ENCODE data around the gene PAEP.

The PAEP gene

DNA sequence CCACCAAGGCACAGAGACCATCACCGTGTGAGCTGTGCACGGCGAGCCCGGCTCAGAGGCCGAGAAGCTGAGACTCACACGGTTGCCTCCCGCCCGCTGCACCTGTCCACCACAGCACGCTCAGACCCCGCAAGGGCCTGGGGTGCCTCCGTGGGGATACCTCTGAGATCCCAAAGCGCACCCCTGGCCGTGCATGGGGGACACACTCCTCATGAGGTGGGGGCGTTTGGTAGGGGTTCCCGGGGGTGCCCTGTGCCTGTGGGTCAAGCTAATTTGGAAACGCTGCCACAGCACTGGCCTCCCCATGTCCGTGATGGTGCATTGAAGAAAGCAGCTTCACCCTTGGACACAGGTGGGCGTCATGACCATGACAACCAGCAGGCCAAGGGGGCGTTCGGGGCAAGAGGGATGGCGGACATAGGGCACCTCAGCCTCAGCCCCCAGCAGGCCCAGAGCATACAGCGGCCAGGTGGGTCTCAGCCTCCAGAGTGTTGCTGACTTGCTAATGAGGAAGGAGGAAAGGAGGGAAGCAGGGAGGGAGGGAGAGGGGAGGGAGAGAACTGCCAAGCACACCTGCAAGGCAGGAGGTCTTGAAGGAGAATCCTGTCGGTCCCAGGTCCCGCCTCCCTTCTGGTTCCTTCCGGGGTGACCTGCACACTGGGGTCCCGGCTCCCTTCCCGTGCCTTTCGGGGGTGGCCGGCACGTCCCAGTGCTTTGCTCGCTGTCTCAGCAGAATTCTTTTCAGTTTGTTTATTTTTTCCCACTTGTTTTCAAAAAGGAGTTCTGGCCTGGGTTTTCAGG lies 43.1 kb downstream of the PAEP start:
- no peak for DNase-seq

- no peak for DNase-seq
Observed at GRCh38 chr9:135605238-135605781, 43.8 kb downstream of the PAEP start.

- no peak for DNase-seq
Observed at GRCh38 chr9:135606885-135607259, 45.3 kb downstream of the PAEP start.

DNA sequence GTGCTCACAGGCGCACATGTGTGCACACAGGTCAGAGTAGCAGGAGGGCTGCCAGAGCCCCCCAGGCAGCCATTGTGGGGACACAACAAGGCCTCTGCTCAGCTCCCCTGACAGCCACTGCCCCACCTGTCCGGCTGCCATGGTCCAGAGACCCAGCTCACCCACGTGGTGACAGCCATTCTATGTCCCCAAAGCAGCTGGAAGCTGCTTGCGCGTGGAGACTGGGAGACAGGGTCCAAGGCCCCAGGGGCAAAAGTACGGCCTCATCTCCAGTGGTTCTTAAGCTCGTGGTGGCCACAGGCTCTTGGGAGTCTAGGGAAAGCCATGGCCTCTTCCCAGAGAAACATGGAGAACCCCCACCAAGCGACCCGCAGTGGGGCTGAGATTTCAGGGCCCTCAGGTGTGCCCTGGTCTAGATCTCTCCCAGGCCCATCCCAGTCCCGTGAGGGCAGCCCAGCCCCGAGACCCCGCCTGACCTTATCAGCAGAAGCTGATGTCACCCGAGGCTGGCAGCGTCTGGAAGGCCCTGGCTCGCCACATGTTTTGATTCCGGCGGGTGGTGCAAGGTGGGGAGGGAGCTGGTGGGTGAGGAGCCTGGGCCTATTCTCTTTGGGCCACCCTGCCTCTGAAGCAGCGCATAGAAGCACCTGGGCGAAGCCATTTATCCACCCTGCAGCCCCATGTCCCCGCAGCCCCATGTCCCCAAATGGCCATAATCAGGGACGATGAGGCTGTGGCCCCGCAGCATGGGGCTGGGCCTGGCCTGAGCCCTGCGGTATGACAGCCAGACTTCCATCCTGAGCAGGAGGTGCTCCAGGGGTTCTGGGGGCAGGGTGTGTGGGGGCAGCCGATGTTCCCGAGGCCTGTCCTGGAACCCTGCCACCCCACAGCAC lies 46.1 kb downstream of the PAEP start:
- DNase-seq = no peak

DNA sequence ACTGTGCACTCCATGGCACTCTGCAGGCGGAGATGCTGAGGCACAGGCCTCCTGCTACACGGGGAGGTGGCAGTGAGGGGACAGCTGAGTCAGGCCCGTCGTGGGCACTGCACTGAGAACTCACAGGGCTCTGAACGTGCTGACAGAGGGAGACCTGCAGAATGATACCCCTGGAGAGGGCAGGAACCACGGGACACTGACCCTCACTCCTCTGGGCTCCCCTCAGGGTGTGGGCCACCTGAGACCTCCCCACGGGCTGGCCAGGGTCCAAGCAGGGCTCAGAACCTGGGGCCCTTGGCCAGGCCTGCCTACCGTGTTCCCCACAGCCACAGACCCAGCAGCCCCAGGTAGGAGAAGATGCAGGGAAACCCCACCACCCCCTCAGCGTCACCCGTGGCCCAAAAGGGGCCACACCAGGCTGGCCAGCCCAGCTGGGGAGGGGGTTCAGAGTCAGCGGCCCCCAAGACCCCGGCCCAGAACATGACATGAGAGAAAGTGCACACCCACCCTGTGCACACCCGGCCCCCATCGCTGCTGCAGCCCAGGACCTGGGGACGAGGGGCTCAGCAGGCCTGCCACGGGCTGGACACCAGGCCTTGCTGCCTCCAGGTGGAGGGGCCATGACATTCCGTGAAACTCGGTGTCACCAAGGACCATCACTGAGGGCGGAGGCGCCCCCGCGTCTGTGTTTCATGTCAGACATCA lies 46.9 kb downstream of the PAEP start:
- no peak for DNase-seq

- DNase-seq = no peak
Observed at GRCh38 chr9:135608999-135609317, 47.4 kb downstream of the PAEP start.

DNA sequence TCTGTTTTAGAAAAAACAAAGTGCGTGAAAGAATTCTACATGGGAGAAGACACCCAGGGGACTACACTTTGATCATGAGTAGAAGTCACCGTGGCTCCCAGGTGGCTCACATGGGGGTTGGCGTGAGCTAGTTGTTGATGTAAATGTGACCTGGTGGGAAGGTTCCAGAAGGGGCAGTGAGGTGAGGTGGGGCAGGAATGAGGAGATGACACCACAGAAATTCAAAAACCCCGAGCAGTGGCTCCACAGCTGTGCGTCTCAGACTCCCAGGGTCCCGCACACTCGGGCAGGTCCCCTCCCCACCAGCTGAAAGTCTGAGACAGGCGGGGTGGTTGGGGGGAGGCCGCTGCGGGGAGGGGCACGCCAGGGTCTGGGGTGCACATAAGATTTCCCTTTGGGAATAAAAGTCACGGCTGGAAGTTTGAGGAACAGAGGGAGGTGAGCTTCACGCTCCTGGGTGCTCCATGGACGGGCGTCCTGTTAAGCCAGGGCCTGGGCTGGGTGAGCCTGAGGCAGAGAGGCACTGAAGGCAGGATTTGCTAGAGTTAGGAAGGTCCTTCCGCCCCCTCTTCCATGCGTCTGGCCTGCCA lies 47.9 kb downstream of the PAEP start:
- DNase-seq = no peak

DNA sequence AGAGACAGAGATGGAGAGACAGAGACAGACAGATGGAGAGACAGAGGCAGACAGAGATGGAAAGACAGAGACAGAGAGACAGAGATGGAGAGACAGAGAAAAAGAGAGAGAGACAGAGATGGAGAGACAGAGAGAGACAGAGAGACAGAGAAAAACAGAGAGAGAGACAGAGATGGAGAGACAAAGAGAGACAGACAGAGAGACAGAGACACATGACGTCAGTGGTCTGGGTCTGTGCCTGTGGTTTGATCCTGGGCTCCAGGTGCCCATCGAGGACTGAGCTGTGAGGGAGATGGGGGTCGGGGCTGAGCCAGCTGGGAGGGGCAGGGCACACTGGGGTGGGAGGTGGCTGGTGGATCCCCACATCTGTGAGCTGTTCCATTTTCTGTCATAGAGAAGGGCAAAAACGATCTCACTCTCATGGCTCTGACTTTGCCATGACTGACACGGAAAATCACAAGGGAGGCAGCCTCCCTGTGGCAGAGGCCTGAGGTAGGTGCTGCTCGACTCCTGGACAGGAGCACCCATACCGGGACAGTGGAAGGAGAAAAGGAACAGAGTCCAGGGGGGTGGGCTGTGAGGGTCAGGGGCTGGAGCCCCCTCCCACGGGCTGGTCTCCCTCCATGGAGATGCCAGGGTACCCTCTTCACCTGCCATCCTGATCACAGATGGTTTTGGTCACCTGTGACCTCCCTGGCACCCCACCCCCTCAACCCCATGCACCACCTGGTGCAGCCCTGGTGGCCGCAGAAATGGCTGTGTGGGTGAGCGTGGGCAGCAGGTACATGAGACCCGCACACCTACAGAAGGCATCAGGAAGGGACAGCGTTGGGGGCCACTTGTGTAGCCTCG lies 49.0 kb downstream of the PAEP start:
- DNase-seq = no peak

- no peak for DNase-seq
Observed at GRCh38 chr9:135611142-135611874, 49.8 kb downstream of the PAEP start.

DNA sequence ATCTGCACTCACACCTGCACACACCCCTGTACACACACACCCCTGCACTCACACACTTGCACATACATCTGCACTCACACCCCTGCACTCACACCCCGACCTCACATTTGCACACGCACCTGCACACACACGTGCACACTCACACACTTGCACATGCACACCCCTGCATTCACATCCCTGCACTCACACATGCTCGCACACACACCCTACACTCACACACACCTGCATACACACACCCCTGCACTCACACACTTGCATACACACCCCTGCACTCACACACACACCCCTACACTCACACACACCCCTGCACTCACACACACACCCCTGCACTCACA lies 50.3 kb downstream of the PAEP start:
- no peak for DNase-seq

DNA sequence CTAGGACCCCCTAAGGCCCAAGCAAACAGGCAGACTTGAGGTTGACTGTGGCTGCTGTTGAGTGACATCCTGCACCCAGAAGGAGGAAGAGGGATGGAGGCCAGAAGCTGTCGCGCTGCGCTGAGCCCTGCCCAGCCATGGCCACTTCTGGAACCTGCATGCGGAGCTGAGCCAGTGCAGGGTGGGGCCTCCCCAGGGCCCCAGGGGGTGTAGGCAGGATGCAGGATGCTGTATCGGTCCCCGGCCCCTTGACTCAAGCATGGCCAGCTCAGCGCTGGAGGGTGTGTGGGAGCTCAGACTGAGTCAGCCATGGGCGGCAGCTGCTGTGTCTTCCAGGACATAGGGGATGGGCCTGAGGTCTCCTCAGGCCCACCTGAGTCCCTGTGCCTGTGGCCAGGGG lies 50.9 kb downstream of the PAEP start:
- no peak for DNase-seq

- DNase-seq = no peak
Observed at GRCh38 chr9:135612981-135613910, 51.7 kb downstream of the PAEP start.

- no peak for DNase-seq
Observed at GRCh38 chr9:135613946-135614805, 52.6 kb downstream of the PAEP start.

- no peak for DNase-seq
Observed at GRCh38 chr9:135614821-135615665, 53.5 kb downstream of the PAEP start.

DNA sequence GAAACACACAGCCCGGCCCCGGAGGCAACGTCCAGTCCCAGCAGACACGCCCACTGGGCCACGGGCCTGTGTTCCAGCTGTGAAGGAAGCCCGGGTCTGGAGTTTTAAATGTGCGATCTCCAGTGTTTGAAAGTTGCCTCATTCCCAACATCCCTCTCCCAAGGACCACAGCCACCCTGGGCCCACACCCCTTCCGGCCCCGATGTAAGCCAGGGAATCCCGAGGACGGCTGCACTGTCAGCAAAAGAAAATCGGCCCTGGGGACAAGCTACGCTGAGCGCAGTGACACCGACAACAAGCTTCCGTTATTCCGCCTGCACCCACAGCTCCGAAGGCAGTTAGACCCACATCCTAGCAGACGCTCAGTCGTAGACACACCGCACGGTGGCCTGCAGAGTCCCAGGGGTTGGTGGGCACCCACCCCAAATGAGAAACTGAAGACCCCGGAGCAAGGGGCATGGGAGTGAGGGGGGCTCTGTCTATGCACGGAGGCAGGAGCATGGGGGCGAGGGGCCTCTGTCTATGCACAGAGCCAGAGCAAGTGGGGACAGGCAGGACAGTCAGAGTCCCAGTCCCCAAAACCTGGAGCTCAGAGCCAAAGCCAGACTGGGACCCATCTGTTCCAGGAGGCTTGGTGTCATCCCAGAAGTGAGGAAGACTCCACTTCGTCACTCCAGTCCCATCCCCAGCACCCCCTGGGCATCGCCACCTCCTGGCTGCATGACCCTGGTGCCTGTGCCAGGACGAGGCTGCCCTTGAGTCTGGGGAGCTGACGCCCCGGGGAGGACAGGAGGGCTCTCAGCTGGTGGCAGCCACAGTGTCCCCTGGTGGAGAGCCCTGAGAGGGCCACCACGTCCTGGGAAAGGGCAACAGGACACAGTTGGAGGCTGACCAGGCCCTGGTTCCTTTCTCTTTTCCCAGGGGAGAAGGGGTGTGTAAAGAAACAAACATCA lies 54.4 kb downstream of the PAEP start:
- DNase-seq = no peak
